Fibroblast of lung (primary cell): Measurements from ENCODE around the gene MPRIP. TPM values are rescaled to one million over a fixed set of nuclear protein-coding genes. Genes with fewer than 3 reads are reported as not detected.

ENCODE experiments used
- DNase-seq, 2 donors: peaks; one replicate each; pipeline versions ENCODE4 v3.0.0 to v3.0.0-alpha.2; 2010; ENCODE audit warnings: low read depth in 2 of 2
- H2AFZ ChIP-seq: 2 replicates; pipeline ENCODE4 v1.5.1; 2012; ENCODE audit warnings: low read length, control low read depth, inconsistent platforms
- H3K27ac ChIP-seq: 2 replicates; pipeline ENCODE4 v1.5.1; 2011; ENCODE audit warnings: low read length, control low read depth; ENCODE audit not compliant: insufficient read depth
- H3K27me3 ChIP-seq: 2 replicates; pipeline ENCODE4 v1.5.1; 2011; ENCODE audit warnings: mild to moderate bottlenecking, low read length; ENCODE audit not compliant: control insufficient read depth, insufficient read depth
- H3K36me3 ChIP-seq: 2 replicates; pipeline ENCODE4 v1.5.1; 2011; ENCODE audit warnings: low read length; ENCODE audit not compliant: control insufficient read depth, insufficient read depth
- H3K4me1 ChIP-seq: 2 replicates; pipeline ENCODE4 v1.5.1; 2011; ENCODE audit warnings: low read length; ENCODE audit not compliant: control insufficient read depth, insufficient read depth; ENCODE audit errors: extremely low read depth
- H3K4me2 ChIP-seq: 2 replicates; pipeline ENCODE4 v1.5.1; 2011; ENCODE audit warnings: low read length, control low read depth; ENCODE audit not compliant: insufficient read depth; ENCODE audit errors: extremely low read depth
- H3K4me3 ChIP-seq, 4 experiments: fragments of 200-600 bp in 1 of 4; sonication (generic) in 1 of 4; replicated peaks in 1 of 4; 2 replicates each; pipeline ENCODE4 v1.5.1; 2011 to 2016; ENCODE audit warnings: low read length in 4 of 4, low read depth in 3 of 4, mild to moderate bottlenecking in 3 of 4, control low read depth in 2 of 4, inconsistent platforms in 1 of 4, mixed read lengths in 1 of 4; ENCODE audit not compliant: insufficient read depth in 1 of 4; ENCODE audit errors: control extremely low read depth in 1 of 4
- H3K79me2 ChIP-seq: 2 replicates; pipeline ENCODE4 v1.5.1; 2012; ENCODE audit warnings: mild to moderate bottlenecking, low read length, inconsistent platforms; ENCODE audit not compliant: control insufficient read depth, insufficient read depth
- H3K9ac ChIP-seq: 2 replicates; pipeline ENCODE4 v1.5.1; 2011; ENCODE audit warnings: mild to moderate bottlenecking, low read length, control low read depth; ENCODE audit not compliant: insufficient read depth
- H3K9me3 ChIP-seq: 2 replicates; pipeline ENCODE4 v1.5.1; 2012; ENCODE audit warnings: low read depth, low read length; ENCODE audit not compliant: control insufficient read depth, insufficient read depth
- H4K20me1 ChIP-seq: 2 replicates; pipeline ENCODE4 v1.5.1; 2011; ENCODE audit warnings: low read length; ENCODE audit not compliant: control insufficient read depth, insufficient read depth; ENCODE audit errors: extremely low read depth
- EZH2 ChIP-seq: IDR thresholded peaks from 2 replicates; pipeline ENCODE4 v1.5.1; 2012; ENCODE audit warnings: low read length, control low read depth, mild to moderate bottlenecking; ENCODE audit errors: missing control alignments
- polyA plus RNA-seq, 2 donors: library from polyadenylated mRNA; depleted of rRNA in 1 of 2; stranded (reverse) in 1 of 2; unstranded in 1 of 2; fragments of >200 nt; gene quantifications; 2 replicates each; pipeline ENCODE4 v1.2.1, GENCODE V29; 2011 to 2012; ENCODE audit warnings: missing spikeins in 1 of 2
- total RNA-seq: library from RNA; depleted of rRNA; stranded (reverse); fragments of >200 nt; gene quantifications from 2 replicates; pipeline ENCODE4 v1.2.1, GENCODE V29; 2014
- TF ChIP-seq, protein P1 (sequence below), 2 donors: IDR thresholded peaks in 1 of 2; conservative IDR thresholded peaks in 1 of 2; 1 replicate in 1 of 2; 2 replicates in 1 of 2; pipeline ENCODE4 v1.5.1; 2011 to 2012; ENCODE audit warnings: low read length in 2 of 2, control low read depth in 1 of 2, inconsistent platforms in 1 of 2, low read depth in 1 of 2, mild to moderate bottlenecking in 1 of 2

MPRIP gene
- total and polyA plus RNA-seq, 2 donors (not counting 1 experiment from before 2014, with no cell fraction given) = 104 to 124 TPM

DNA sequence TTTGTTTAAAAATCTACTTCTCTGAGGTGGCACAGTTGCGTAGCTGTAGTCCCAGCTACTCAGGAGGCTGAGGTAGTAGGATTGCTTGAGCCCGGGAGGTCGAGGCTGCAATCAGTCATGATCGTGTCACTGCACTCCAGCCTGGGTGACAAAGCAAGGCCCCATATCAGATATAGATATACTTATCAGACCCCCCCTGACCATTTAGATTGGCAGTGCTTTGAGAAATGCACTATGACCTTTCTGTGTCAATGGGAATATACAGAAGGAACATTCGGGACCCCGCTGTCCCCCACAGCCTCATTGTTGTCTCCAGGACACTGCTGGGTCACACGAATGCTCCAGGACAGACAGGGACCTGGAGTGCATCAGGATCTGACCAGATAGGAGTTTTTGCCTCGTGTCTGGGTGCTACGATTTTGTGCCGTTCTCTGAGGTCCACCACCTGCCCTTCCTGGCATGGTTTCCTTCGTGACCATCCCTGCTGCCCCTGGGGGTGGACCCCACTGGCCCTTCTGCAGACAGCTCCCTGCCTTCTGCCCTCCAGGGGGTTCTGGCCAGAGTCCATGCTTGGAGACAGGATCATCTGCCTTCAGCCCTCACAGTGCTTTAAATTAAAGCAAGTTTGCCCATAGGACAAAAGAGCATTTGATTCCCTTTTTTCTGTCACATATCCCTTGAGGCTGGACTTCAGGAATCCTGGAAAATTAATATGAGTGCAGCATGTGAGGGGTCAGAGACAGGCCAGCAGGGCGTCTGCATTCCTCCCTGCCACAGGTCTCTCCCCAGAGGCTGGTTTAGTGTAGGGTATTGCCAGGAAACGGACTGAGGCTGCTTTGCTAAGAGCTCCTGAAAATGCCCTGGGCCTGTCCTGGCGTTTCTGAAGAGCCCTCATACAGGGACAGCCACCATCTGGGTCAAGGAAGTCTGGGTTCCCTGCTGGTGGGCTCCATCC lies 144.6 kb downstream of the MPRIP start:
- peaks cover 21% of the 10 kb centered on the region for H3K4me1 ChIP-seq
- H3K9ac ChIP-seq = no peak overlapping the region
- no peak overlapping the region for H3K27ac ChIP-seq
- no peak overlapping the region for H3K4me3 ChIP-seq
- H3K9me3 ChIP-seq = no peaks in the 10 kb centered on the region
- H2AFZ ChIP-seq = no peak overlapping the region
- DNase-seq = peak in 1 of 2 donors; percentile 52
- H3K4me2 ChIP-seq = no peak overlapping the region
- peaks cover 11% of the 10 kb centered on the region for H3K36me3 ChIP-seq
- no peaks in the 10 kb centered on the region for H3K79me2 ChIP-seq
- H4K20me1 ChIP-seq = no peaks in the 10 kb centered on the region
- TF ChIP-seq EZH2 = no peak
- TF ChIP-seq, protein P1, sequence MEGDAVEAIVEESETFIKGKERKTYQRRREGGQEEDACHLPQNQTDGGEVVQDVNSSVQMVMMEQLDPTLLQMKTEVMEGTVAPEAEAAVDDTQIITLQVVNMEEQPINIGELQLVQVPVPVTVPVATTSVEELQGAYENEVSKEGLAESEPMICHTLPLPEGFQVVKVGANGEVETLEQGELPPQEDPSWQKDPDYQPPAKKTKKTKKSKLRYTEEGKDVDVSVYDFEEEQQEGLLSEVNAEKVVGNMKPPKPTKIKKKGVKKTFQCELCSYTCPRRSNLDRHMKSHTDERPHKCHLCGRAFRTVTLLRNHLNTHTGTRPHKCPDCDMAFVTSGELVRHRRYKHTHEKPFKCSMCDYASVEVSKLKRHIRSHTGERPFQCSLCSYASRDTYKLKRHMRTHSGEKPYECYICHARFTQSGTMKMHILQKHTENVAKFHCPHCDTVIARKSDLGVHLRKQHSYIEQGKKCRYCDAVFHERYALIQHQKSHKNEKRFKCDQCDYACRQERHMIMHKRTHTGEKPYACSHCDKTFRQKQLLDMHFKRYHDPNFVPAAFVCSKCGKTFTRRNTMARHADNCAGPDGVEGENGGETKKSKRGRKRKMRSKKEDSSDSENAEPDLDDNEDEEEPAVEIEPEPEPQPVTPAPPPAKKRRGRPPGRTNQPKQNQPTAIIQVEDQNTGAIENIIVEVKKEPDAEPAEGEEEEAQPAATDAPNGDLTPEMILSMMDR (conservative IDR thresholded peaks at IDR 0.05 in 1 of 2, IDR thresholded peaks at IDR 0.05 in 1 of 2; ENCODE audit: low read depth in 1 of 2, low read length in 2 of 2) = no peak
- H3K27me3 ChIP-seq = no peaks in the 10 kb centered on the region

DNA sequence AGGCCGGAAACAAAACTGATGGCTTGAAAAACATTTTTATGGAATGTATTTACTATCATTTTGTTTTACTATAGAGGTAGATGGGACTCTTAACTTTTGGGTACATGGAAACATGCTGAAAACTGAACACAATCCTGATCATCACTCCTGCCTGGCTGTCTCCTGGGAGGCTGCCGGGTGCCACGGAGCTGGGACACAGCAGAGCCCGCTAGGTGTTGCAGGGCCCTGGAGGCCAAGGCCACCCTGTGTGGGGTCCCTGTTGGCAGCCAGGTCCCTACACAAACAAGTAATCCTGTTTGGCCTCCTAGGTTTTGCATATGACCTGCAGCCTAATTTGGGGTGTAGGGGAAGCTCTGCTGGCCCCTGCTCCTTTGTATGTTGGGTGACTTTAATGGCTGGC lies 146.3 kb downstream of the MPRIP start:
- no peaks in the 10 kb centered on the region for H4K20me1 ChIP-seq
- H3K4me1 ChIP-seq = peaks cover 24% of the 10 kb centered on the region
- no peak overlapping the region for H3K4me3 ChIP-seq
- no peak overlapping the region for H2AFZ ChIP-seq
- H3K4me2 ChIP-seq = no peak overlapping the region
- no peak overlapping the region for H3K27ac ChIP-seq
- TF ChIP-seq EZH2 = no peak
- TF ChIP-seq, protein P1 (conservative IDR thresholded peaks at IDR 0.05 in 1 of 2, IDR thresholded peaks at IDR 0.05 in 1 of 2; ENCODE audit: low read depth in 1 of 2, low read length in 2 of 2) = no peak
- H3K9ac ChIP-seq = no peak overlapping the region
- no peak for DNase-seq
- no peaks in the 10 kb centered on the region for H3K27me3 ChIP-seq
- H3K79me2 ChIP-seq = no peaks in the 10 kb centered on the region
- H3K36me3 ChIP-seq = peaks cover 9% of the 10 kb centered on the region
- H3K9me3 ChIP-seq = no peaks in the 10 kb centered on the region

- Histone ChIP-seq H3K4me3 (no peak overlapping the region), H3K4me2 (no peak overlapping the region), H2AFZ (no peak overlapping the region), H3K79me2 (no peaks in the 10 kb centered on the region), H3K27me3 (no peaks in the 10 kb centered on the region), H3K27ac (no peak overlapping the region), H3K36me3 (peaks cover 7% of the 10 kb centered on the region), H3K9me3 (no peaks in the 10 kb centered on the region), H3K4me1 (peaks cover 24% of the 10 kb centered on the region), H3K9ac (no peak overlapping the region), H4K20me1 (no peaks in the 10 kb centered on the region)
- no peak for DNase-seq
- TF ChIP-seq EZH2 = no peak
- TF ChIP-seq, protein P1 (conservative IDR thresholded peaks at IDR 0.05 in 1 of 2, IDR thresholded peaks at IDR 0.05 in 1 of 2; ENCODE audit: low read depth in 1 of 2, low read length in 2 of 2) = no peak
These were observed 147.3 kb downstream of the MPRIP start for GRCh38 chr17:17189559-17189958.
